Choroid plexus epithelial cell (primary cell): ENCODE results near the gene SYK.
A peak's percentile ranks its signal among the peaks of the same experiment; 100 is the strongest.

Experiments
- DNase-seq: peaks from one replicate; pipeline ENCODE4 v3.0.0-alpha.2; 2010; ENCODE audit warnings: low read depth
- H3K4me3 ChIP-seq: 2 replicates; pipeline ENCODE4 v1.5.1; 2011; ENCODE audit warnings: low read depth, mild to moderate bottlenecking, control low read depth, low read length, moderate library complexity
- CTCF ChIP-seq: conservative IDR thresholded peaks from 2 replicates; pipeline ENCODE4 v1.5.1; 2011; ENCODE audit warnings: low read depth, mild to moderate bottlenecking, control low read depth, inconsistent platforms, low read length, moderate library complexity

SYK gene

DNA sequence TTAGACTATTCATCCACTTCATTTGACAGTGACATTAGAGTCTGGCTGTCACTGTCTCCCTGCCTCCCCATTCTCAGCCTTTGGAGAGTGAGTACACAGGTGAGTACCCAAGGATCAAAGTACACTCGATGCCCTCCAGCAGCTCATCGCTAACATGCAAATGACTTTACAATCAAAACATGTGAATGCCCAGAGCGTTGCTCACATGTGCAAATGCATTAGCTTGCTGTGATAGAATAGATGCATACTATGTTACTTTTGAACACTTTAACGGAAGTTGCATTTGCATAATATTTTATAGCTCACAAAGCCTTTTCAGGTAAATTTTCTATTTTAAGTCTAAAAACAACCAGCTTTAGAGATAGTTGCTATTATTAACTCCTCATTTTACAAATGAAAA, 107.6 kb downstream of the SYK start:
- no peak overlapping the region for H3K4me3 ChIP-seq
- TF ChIP-seq CTCF = no peak
- DNase-seq = no peak

- TF ChIP-seq CTCF = no peak
- DNase-seq = no peak
Observed at GRCh38 chr9:90909747-90910283, 108.2 kb downstream of the SYK start.

DNA sequence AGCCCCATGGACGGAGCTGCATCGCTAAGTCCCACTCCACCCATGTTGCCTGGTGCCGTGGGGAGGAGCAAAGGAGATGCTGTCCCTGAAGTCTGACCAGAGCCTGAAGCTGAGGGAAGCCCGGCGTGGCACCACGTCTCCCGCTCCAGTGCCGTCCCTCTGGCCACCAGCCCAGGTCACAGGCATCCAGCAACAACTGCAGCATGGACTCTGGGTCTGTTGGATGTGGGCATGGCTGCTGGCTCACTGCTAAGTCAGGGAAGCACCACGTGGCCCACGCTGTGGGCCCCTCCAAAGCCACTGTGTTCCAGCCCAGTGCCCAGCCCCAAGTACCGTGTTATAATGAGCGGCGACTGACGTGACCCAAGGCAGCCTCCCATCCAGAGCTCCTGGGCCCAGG, 112.6 kb downstream of the SYK start:
- no peak for TF ChIP-seq CTCF
- no peak for DNase-seq
- H3K4me3 ChIP-seq = no peak overlapping the region

More at GRCh38 chr9:90909747-90910283, 108.2 kb downstream of the SYK start:
- no peak overlapping the region for H3K4me3 ChIP-seq

GRCh38 chr9:90914868-90915483, 113.4 kb downstream of the SYK start:
- TF ChIP-seq CTCF = peak; percentile 91
- peak; percentile 87 for DNase-seq
- no peak overlapping the region for H3K4me3 ChIP-seq

GRCh38 chr9:90915693-90916092, 114.1 kb downstream of the SYK start:
- peak; percentile 57 for DNase-seq
- TF ChIP-seq CTCF = peak; percentile 69
- H3K4me3 ChIP-seq = no peak overlapping the region

DNA sequence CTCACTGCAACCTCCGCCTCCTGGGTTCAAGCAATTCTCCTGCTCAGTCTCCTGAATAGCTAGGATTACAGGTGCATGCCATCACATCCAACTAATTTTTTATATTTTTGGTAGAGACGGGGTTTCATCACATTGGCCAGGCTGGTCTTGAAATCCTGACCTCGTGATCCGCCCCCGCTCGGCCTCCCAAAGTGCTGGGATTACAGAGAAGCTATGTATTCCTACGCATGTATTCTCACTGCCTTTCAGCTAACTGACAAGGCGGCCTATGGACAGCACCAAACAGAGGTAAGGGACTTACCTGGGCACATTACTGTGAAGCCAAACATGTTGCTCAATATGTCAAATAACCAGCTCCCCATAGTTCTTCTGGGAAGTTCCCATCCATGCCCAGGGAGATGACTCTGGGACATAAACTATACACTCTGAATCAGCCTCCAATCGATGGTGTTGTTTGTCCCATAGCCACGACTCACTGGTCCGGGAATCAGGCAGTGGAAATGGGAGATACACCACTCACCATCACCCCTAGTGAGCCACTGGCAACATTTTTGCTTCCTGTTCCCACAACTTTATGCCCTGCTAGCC, 114.6 kb downstream of the SYK start:
- no peak for DNase-seq
- H3K4me3 ChIP-seq = no peak overlapping the region
- TF ChIP-seq CTCF = no peak

DNA sequence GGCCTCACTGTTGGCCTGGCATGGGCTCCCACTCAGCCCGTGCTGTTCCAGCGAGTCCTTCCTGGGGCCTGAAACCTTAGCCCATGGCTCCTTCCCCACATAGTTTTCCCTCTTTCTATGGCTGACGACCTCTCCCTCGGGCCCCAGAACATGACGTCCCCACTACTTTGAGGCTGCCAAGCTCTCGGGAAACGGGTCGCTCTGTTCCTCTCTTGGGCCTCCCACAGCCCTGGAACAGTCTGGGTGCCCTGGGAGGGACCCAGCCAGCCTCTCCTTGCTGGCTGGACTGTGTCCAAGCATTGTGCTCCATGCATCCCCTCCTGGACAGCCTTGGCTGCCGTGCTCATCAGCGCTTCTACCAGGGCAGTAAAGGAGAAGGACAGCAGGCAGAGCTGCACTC, 118.3 kb downstream of the SYK start:
- DNase-seq = no peak
- H3K4me3 ChIP-seq = no peak overlapping the region
- TF ChIP-seq CTCF = no peak
